ENCODE results near the gene PJA1. TPM values are rescaled to one million over a fixed set of nuclear protein-coding genes. Genes with fewer than 3 reads are reported as not detected.

The PJA1 gene
- total and polyA plus RNA-seq, 2 donors (not counting 3 experiments of a cell fraction or from before 2014, with no cell fraction given) = 8.2 to 16.1 TPM

DNA sequence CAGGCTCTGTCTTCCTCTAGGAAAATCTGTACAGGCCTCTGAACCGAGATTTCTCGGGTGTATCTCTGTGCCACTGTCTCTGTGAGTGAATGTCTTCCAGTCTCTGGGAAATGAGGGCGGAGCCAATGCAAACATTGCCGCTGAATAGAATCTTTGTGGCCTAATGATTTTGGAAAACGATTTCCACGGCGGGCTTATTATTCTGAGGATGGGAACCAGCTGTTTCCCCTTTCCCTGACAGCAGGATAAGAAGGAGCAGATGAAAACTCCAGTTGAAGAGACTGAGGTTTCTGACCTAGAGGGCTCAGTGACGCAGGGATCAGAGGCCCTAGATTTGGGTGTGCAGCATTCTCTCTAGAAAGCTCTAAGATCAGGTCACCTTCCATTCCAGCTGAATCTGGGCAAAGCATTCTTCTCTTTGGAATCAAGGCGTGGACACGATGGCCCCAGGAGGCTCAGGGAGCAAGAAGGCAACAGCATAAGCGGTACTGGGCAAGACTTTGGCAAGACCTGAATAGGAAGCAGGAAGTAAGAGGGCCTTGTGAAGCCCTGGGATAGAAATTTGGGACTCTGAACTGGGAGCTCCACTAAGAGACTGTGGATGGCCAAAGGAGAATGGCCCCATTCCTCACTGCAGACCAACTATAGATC is 47.3 kb downstream of the PJA1 start:
- H3K27ac ChIP-seq (ENCODE audit: insufficient read depth, low read depth, low read length) = no peak overlapping the region
- DNase-seq (ENCODE audit: low read depth, low spot score) (no peak), FAIRE-seq (no peak)
- intact Hi-C loops (cut with micrococcal nuclease) = no loop called here
- H3K27me3 ChIP-seq (ENCODE audit: control insufficient read depth in 2 of 2, insufficient read depth in 2 of 2, low read length in 2 of 2) = no peaks in the 10 kb centered on the region
- H3K9me1 ChIP-seq (replicated peaks; ENCODE audit: control insufficient read depth, extremely low read depth, insufficient read depth, low read length) = no peaks in the 10 kb centered on the region
- no peak overlapping the region for H3K4me2 ChIP-seq (ENCODE audit: insufficient read depth, low read length)
- ChIA-PET CTCF (no interaction called here), POLR2A (no interaction called here)
- H3K79me2 ChIP-seq (ENCODE audit: control insufficient read depth, insufficient read depth, low read length) = no peaks in the 10 kb centered on the region
- TF ChIP-seq JUN (IDR thresholded peaks at IDR 0.05; ENCODE audit: borderline replicate concordance, insufficient read depth, insufficient read length, low read depth) = no peak
- no peak for TF ChIP-seq EZH2 (IDR thresholded peaks at IDR 0.05; ENCODE audit: borderline replicate concordance, low read depth, low read length, severe bottlenecking)
- no peak for TF ChIP-seq MYC (IDR thresholded peaks at IDR 0.05; ENCODE audit: low read depth, low read length)
- no peak for TF ChIP-seq POLR2AphosphoS5 (IDR thresholded peaks at IDR 0.05; ENCODE audit: insufficient read depth, low read depth, low read length)
- TF ChIP-seq, protein P1, sequence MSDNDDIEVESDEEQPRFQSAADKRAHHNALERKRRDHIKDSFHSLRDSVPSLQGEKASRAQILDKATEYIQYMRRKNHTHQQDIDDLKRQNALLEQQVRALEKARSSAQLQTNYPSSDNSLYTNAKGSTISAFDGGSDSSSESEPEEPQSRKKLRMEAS (IDR thresholded peaks at IDR 0.05; ENCODE audit: insufficient read depth, insufficient read length) = no peak
- no peak for TF ChIP-seq FOS (IDR thresholded peaks at IDR 0.05; ENCODE audit: borderline replicate concordance, insufficient read depth, low read length)
- TF ChIP-seq GATA2 (IDR thresholded peaks at IDR 0.05; ENCODE audit: insufficient read depth, insufficient read length, low read depth, low read length) = no peak
- TF ChIP-seq, protein P2, sequence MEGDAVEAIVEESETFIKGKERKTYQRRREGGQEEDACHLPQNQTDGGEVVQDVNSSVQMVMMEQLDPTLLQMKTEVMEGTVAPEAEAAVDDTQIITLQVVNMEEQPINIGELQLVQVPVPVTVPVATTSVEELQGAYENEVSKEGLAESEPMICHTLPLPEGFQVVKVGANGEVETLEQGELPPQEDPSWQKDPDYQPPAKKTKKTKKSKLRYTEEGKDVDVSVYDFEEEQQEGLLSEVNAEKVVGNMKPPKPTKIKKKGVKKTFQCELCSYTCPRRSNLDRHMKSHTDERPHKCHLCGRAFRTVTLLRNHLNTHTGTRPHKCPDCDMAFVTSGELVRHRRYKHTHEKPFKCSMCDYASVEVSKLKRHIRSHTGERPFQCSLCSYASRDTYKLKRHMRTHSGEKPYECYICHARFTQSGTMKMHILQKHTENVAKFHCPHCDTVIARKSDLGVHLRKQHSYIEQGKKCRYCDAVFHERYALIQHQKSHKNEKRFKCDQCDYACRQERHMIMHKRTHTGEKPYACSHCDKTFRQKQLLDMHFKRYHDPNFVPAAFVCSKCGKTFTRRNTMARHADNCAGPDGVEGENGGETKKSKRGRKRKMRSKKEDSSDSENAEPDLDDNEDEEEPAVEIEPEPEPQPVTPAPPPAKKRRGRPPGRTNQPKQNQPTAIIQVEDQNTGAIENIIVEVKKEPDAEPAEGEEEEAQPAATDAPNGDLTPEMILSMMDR (IDR thresholded peaks at IDR 0.05; ENCODE audit: extremely low read depth in 1 of 2, insufficient read depth in 1 of 2, low read depth in 1 of 2, low read length in 2 of 2) = no peak
- no peak for TF ChIP-seq POLR2A (IDR thresholded peaks at IDR 0.05; ENCODE audit: low read depth, low read length)
- no peak overlapping the region for H2AFZ ChIP-seq (ENCODE audit: low read depth, low read length)
- no peaks in the 10 kb centered on the region for H3K9me3 ChIP-seq (replicated peaks; ENCODE audit: control insufficient read depth, insufficient read depth, low read length)
- no peaks in the 10 kb centered on the region for H4K20me1 ChIP-seq (replicated peaks; ENCODE audit: control insufficient read depth, extremely low read depth, insufficient read depth, low read length)
- no peaks in the 10 kb centered on the region for H3K36me3 ChIP-seq (ENCODE audit: control insufficient read depth in 2 of 2, extremely low read depth in 1 of 2, insufficient read depth in 2 of 2, low read length in 2 of 2)
- H3K4me1 ChIP-seq (ENCODE audit: control insufficient read depth, extremely low read depth, insufficient read depth, low read length) = no peaks in the 10 kb centered on the region
- dilution Hi-C loops (cut with MboI; ENCODE audit: extremely low pct_ligation_motif_present, low sequenced_read_pairs) = no loop called here
- no peak overlapping the region for H3K4me3 ChIP-seq (replicated peaks in 1 of 3; ENCODE audit: insufficient read depth in 1 of 3, low read depth in 1 of 3, low read length in 3 of 3)
- BruUV-seq (replicated peaks) = no TSS peak
- H3K9ac ChIP-seq (replicated peaks; ENCODE audit: extremely low read depth, insufficient read depth, low read length) = no peak overlapping the region
